Astrocyte of the cerebellum (primary cell): ENCODE measurements around the gene ATP6V1C2.
"Not testable (repeated sequence)": the region's sequence is repeated elsewhere in the genome, so short reads cannot be mapped to it uniquely, and the experiment has no call there.

ENCODE experiments used
- DNase-seq: peaks from one replicate; pipeline ENCODE4 v3.0.0-alpha.2; 2011; ENCODE audit warnings: low read depth
- H3K4me3 ChIP-seq: 2 replicates; pipeline ENCODE4 v1.5.1; 2011; ENCODE audit warnings: mild to moderate bottlenecking, low read depth, low read length, moderate library complexity
- CTCF ChIP-seq: IDR thresholded peaks from 2 replicates; pipeline ENCODE4 v1.5.1; 2012; ENCODE audit warnings: low read length, low read depth, moderate library complexity, mild to moderate bottlenecking; ENCODE audit errors: missing control alignments
- in situ Hi-C: cut with HindIII; loops from 2 replicates; pipeline ENCODE4 v1.10.0; 2017; ENCODE audit warnings: low sequenced_read_pairs

Gene ATP6V1C2

GRCh38 chr2:10794876-10795275, 73.4 kb downstream of the ATP6V1C2 start:
- DNase-seq = no peak
- no peak for TF ChIP-seq CTCF
- H3K4me3 ChIP-seq = no peak overlapping the region
- in situ Hi-C loops = no loop called here

- TF ChIP-seq CTCF = no peak
- no peak overlapping the region for H3K4me3 ChIP-seq
- in situ Hi-C loops = no loop called here
- DNase-seq = no peak
Observed at GRCh38 chr2:10795508-10796046, 74.1 kb downstream of the ATP6V1C2 start.

- no peak for TF ChIP-seq CTCF
- no peak for DNase-seq
- H3K4me3 ChIP-seq = no peak overlapping the region
- in situ Hi-C loops = no loop called here
Observed at GRCh38 chr2:10796703-10797102, 75.3 kb downstream of the ATP6V1C2 start.

- no peak for TF ChIP-seq CTCF
- no peak overlapping the region for H3K4me3 ChIP-seq
- DNase-seq = no peak
- in situ Hi-C loops = no loop called here
Observed at GRCh38 chr2:10798783-10799182, 77.4 kb downstream of the ATP6V1C2 start.

- H3K4me3 ChIP-seq = no peak overlapping the region
- in situ Hi-C loops = no loop called here
- DNase-seq = no peak
- TF ChIP-seq CTCF = no peak
Observed at GRCh38 chr2:10800163-10800562, 78.7 kb downstream of the ATP6V1C2 start.

GRCh38 chr2:10802657-10803056, 81.2 kb downstream of the ATP6V1C2 start:
- no peak overlapping the region for H3K4me3 ChIP-seq
- no peak for TF ChIP-seq CTCF
- in situ Hi-C loops = no loop called here
- no peak for DNase-seq

- in situ Hi-C loops, H3K4me3 ChIP-seq, DNase-seq: not testable (repeated sequence)
Observed at GRCh38 chr2:10805990-10806389, 84.6 kb downstream of the ATP6V1C2 start.
